Kidney (tissue), 14 donors: ENCODE results near the gene DLGAP4. TPM values are rescaled to one million over a fixed set of nuclear protein-coding genes. Genes with fewer than 3 reads are reported as not detected.

Experiments
- DNase-seq, 5 donors: peaks; one replicate each; pipeline ENCODE4 v3.0.0-alpha.2; 2013 to 2020
- FAIRE-seq: peaks from 2 replicates; lab custom pipeline; 2012; peaks lifted over from hg19 to GRCh38; lab: Jason Lieb, UNC
- H3K27ac ChIP-seq, 2 donors: one replicate each; pipeline ENCODE4 v1.7.0; 2013; ENCODE audit warnings: low read depth in 2 of 2, low read length in 2 of 2, inconsistent platforms in 1 of 2
- H3K27me3 ChIP-seq: one replicate; pipeline ENCODE4 v1.7.1; 2013; ENCODE audit warnings: low read length, inconsistent platforms; ENCODE audit not compliant: control insufficient read depth, insufficient read depth
- H3K36me3 ChIP-seq, 3 donors: one replicate each; pipeline versions ENCODE4 v1.7.0 to v1.7.1; 2013; ENCODE audit warnings: low read length in 3 of 3, control low read depth in 1 of 3, inconsistent platforms in 1 of 3; ENCODE audit not compliant: insufficient read depth in 3 of 3, control insufficient read depth in 2 of 3
- H3K4me1 ChIP-seq, 3 donors: one replicate each; pipeline versions ENCODE4 v1.7.0 to v1.7.1; 2013; ENCODE audit warnings: low read length in 3 of 3, inconsistent platforms in 1 of 3, low read depth in 1 of 3; ENCODE audit not compliant: control insufficient read depth in 2 of 3, insufficient read depth in 2 of 3
- H3K4me3 ChIP-seq, 3 donors: one replicate each; pipeline versions ENCODE4 v1.7.0 to v1.8.1; 2013; ENCODE audit warnings: low read length in 3 of 3, control low read depth in 1 of 3, inconsistent platforms in 1 of 3
- H3K9ac ChIP-seq, 3 donors: one replicate each; pipeline versions ENCODE4 v1.7.0 to v1.7.1; 2013; ENCODE audit warnings: low read length in 3 of 3, control low read depth in 1 of 3, inconsistent platforms in 1 of 3
- H3K9me3 ChIP-seq, 3 donors: one replicate each; pipeline versions ENCODE4 v1.7.0 to v1.7.1; 2013; ENCODE audit warnings: low read length in 3 of 3, control low read depth in 1 of 3, inconsistent platforms in 1 of 3; ENCODE audit not compliant: control insufficient read depth in 2 of 3, insufficient read depth in 1 of 3
- CTCF ChIP-seq: IDR thresholded peaks from 3 replicates; pipeline ENCODE4 v1.5.1; 2012; ENCODE audit warnings: mild to moderate bottlenecking, moderate library complexity, borderline replicate concordance; ENCODE audit not compliant: insufficient read depth; ENCODE audit errors: extremely low read depth
- intact Hi-C: fragments of 100-400 bp; cut with DNase I; formaldehyde crosslinking; loops from one replicate; pipeline ENCODE4 v1.11.1; 2022
- polyA plus RNA-seq: library from polyadenylated mRNA; stranded (reverse); fragments of 350-450 nt; fragmentation: Illumina TruSeq; extraction: RNeasy Lipid Tissue Mini Kit (QIAGEN cat#74804); gene quantifications from one replicate; pipeline ENCODE4 v1.2.3, GENCODE V29; 2014; ENCODE audit warnings: low read depth, low replicate concordance; ENCODE audit not compliant: insufficient read depth
- total RNA-seq: library from RNA; stranded (reverse); fragmentation: NEBNext Ultra II Directional; extraction: Animal tissue kit (Norgen Biotek cat#: 25700); gene quantifications from one replicate; pipeline ENCODE4 v1.2.1, GENCODE V29; 2021
- donor health status: control.
- donor health status: control.
- donor health status: control.
- donor health status: control.
- donor health status: control.
- donor health status: DM: yes; HTN: yes; CAD: no.
- donor health status: Normal renal cell carcinoma (clear cell type).

DLGAP4 gene
- total and polyA plus RNA-seq, 2 donors from 2014 or later: 19.6 to 62.4 TPM

GRCh38 chr20:36454698-36455427, 148.7 kb downstream of the DLGAP4 start:
- intact Hi-C loops: no loop called here
- H3K27ac ChIP-seq: peak overlapping the region; percentile 35 to 71
- no peaks in the 10 kb centered on the region for H3K36me3 ChIP-seq
- TF ChIP-seq CTCF: no peak
- peak overlapping the region in 1 of 3 donors; percentile 34 for H3K9ac ChIP-seq
- no peaks in the 10 kb centered on the region for H3K27me3 ChIP-seq
- H3K9me3 ChIP-seq: no peaks in the 10 kb centered on the region
- FAIRE-seq (no peak), DNase-seq (peak in 4 of 5 donors; percentile 83 to 92 (median 86))
- no peak overlapping the region for H3K4me3 ChIP-seq
- H3K4me1 ChIP-seq: peaks cover 0 to 12% (median 8%) of the 10 kb centered on the region in 3 donors

- TF ChIP-seq CTCF: no peak
- Histone ChIP-seq H3K4me3 (no peak overlapping the region), H3K36me3 (no peaks in the 10 kb centered on the region), H3K9me3 (no peaks in the 10 kb centered on the region), H3K27me3 (no peaks in the 10 kb centered on the region), H3K4me1 (peaks cover 0 to 18% (median 15%) of the 10 kb centered on the region in 3 donors), H3K27ac (no peak overlapping the region), H3K9ac (no peak overlapping the region)
- DNase-seq (no peak), FAIRE-seq (no peak)
- intact Hi-C loops: no loop called here
These were observed 150.0 kb downstream of the DLGAP4 start for GRCh38 chr20:36455972-36456625.

- no peak for TF ChIP-seq CTCF
- H3K4me1 ChIP-seq: peaks cover 4 to 25% (median 14%) of the 10 kb centered on the region in 3 donors
- FAIRE-seq: no peak
- no peaks in the 10 kb centered on the region for H3K36me3 ChIP-seq
- H3K27me3 ChIP-seq: no peaks in the 10 kb centered on the region
- intact Hi-C loops: no loop called here
- H3K4me3 ChIP-seq: peak overlapping the region; percentile 57 to 81 (median 64)
- H3K9ac ChIP-seq: peak overlapping the region; percentile 51 to 63 (median 54)
- no peaks in the 10 kb centered on the region for H3K9me3 ChIP-seq
- peak; percentile 95 to 98 (median 98) for DNase-seq
- peak overlapping the region; percentile 91 to 98 for H3K27ac ChIP-seq
These were observed 154.8 kb downstream of the DLGAP4 start for GRCh38 chr20:36460648-36461599.
